Keratinocyte (primary cell): ENCODE data around the gene GTF2IRD1. TPM values are rescaled to one million over a fixed set of nuclear protein-coding genes. Genes with fewer than 3 reads are reported as not detected.

Experiments used
- DNase-seq: peaks from one replicate; pipeline ENCODE4 v3.0.0-alpha.2; 2011; ENCODE audit warnings: low read depth, missing footprints, low spot score
- FAIRE-seq: peaks from 2 replicates; lab custom pipeline; 2011; peaks lifted over from hg19 to GRCh38; lab: Jason Lieb, UNC
- H2AFZ ChIP-seq: 2 replicates; pipeline ENCODE4 v1.6.0; 2012; ENCODE audit warnings: low read length, control low read depth, inconsistent platforms; ENCODE audit not compliant: control insufficient read depth
- H3K27ac ChIP-seq: 2 replicates; pipeline ENCODE4 v1.5.1; 2011; ENCODE audit warnings: low read length; ENCODE audit not compliant: control insufficient read depth, insufficient read depth
- H3K27me3 ChIP-seq: 3 replicates; pipeline ENCODE4 v1.6.0; 2011; ENCODE audit warnings: low read length; ENCODE audit not compliant: control insufficient read depth, insufficient read depth; ENCODE audit errors: extremely low read depth
- H3K36me3 ChIP-seq, 2 experiments: 2 replicates in 1 of 2; 3 replicates in 1 of 2; pipeline ENCODE4 v1.5.1; 2011; ENCODE audit warnings: low read length in 2 of 2, mild to moderate bottlenecking in 1 of 2; ENCODE audit not compliant: control insufficient read depth in 2 of 2, insufficient read depth in 2 of 2; ENCODE audit errors: extremely low read depth in 1 of 2
- H3K4me1 ChIP-seq: 3 replicates; pipeline ENCODE4 v1.5.1; 2011; ENCODE audit warnings: low read length; ENCODE audit not compliant: control insufficient read depth, insufficient read depth; ENCODE audit errors: extremely low read depth
- H3K4me2 ChIP-seq: 3 replicates; pipeline ENCODE4 v1.6.0; 2011; ENCODE audit warnings: low read depth, low read length; ENCODE audit not compliant: control insufficient read depth, insufficient read depth; ENCODE audit errors: extremely low read depth
- H3K4me3 ChIP-seq, 3 experiments: fragments of 200-600 bp in 1 of 3; sonication (generic) in 1 of 3; 2 replicates in 2 of 3; 3 replicates in 1 of 3; pipeline ENCODE4 v1.5.1; 2011 to 2016; ENCODE audit warnings: low read length in 3 of 3, mild to moderate bottlenecking in 3 of 3, control low read depth in 2 of 3, inconsistent platforms in 1 of 3, low read depth in 1 of 3, mixed read lengths in 1 of 3, mixed run types in 1 of 3, moderate library complexity in 1 of 3; ENCODE audit not compliant: control insufficient read depth in 2 of 3, insufficient read depth in 2 of 3; ENCODE audit errors: extremely low read depth in 1 of 3
- H3K79me2 ChIP-seq: 2 replicates; pipeline ENCODE4 v1.6.0; 2012; ENCODE audit warnings: low read length; ENCODE audit not compliant: control insufficient read depth, insufficient read depth
- H3K9ac ChIP-seq: 3 replicates; pipeline ENCODE4 v1.6.0; 2011; ENCODE audit warnings: low read length; ENCODE audit not compliant: control insufficient read depth, insufficient read depth; ENCODE audit errors: extremely low read depth
- H3K9me1 ChIP-seq: 3 replicates; pipeline ENCODE4 v1.6.0; 2011; ENCODE audit warnings: low read length; ENCODE audit not compliant: control insufficient read depth, insufficient read depth; ENCODE audit errors: extremely low read depth
- H3K9me3 ChIP-seq: 2 replicates; pipeline ENCODE4 v1.5.1; 2012; ENCODE audit warnings: low read depth, low read length; ENCODE audit not compliant: control insufficient read depth
- H4K20me1 ChIP-seq: 3 replicates; pipeline ENCODE4 v1.6.0; 2011; ENCODE audit warnings: low read length; ENCODE audit not compliant: control insufficient read depth, insufficient read depth; ENCODE audit errors: extremely low read depth
- EZH2 ChIP-seq: IDR thresholded peaks from one replicate; pipeline ENCODE4 v1.6.1; 2012; ENCODE audit warnings: inconsistent platforms, mild to moderate bottlenecking, low read length, moderate library complexity
- dilution Hi-C: fragments of 300-500 bp; cut with MboI; formaldehyde crosslinking; loops from one replicate; pipeline ENCODE4 v1.7.0; 2020; ENCODE audit warnings: low sequenced_read_pairs; ENCODE audit not compliant: extremely low pct_ligation_motif_present
- polyA plus RNA-seq, 5 experiments: library from polyadenylated mRNA; depleted of rRNA in 3 of 5; stranded (reverse) in 3 of 5; stranded (forward) in 1 of 5; unstranded in 1 of 5; fragments of >200 nt; gene quantifications; 1 replicate in 1 of 5; 2 replicates in 3 of 5; 3 replicates in 1 of 5; pipeline versions ENCODE4 v1.2.1 to v1.2.3, GENCODE V29; 2011 to 2012; ENCODE audit warnings: missing spikeins in 2 of 5, low read depth in 1 of 5, low replicate concordance in 1 of 5
- TF ChIP-seq, protein P1 (sequence below), 3 experiments: IDR thresholded peaks in 1 of 3; conservative IDR thresholded peaks in 1 of 3; optimal IDR thresholded peaks in 1 of 3; 2 replicates in 2 of 3; 3 replicates in 1 of 3; pipeline versions ENCODE3 to v1.5.1; 2011; ENCODE audit warnings: low read length in 3 of 3, mild to moderate bottlenecking in 3 of 3, moderate library complexity in 2 of 3, control low read depth in 1 of 3, inconsistent platforms in 1 of 3; ENCODE audit not compliant: insufficient read depth in 2 of 3; ENCODE audit errors: extremely low read depth in 1 of 3

Gene GTF2IRD1
- polyA plus RNA-seq, 1 donor (not counting 4 experiments of a cell fraction or from before 2014, with no cell fraction given), result 19.4 TPM

DNA sequence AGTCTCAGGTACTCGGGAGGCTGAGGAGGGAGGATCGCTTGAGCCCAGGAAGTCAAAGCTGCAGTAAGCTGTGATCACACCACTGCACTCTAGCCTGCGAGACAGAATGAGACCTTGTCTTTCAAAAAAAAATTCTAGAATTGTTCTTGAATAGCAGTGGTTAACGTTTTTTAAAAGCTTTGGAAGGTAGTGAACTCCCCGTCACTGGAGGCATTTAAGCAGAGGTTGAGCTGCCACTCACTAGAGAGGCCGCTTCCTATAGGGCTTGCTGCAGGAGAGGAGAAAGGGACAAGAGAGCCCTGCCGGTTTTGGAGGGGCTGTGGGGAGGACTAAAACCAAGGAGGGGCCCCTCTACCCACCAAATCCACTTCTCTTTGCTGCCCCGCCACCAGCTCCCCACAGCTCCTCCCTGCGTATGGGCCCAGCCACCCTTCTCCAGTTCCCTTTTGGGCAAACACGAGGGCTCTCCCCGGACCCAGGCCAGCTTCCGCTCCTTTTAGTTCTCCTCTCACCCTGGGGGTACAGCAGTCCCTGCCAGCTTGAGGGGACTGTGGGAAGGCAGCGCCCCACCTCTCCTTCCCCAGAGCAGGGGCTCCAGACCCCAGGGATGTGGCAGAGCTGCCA is 116.9 kb downstream of the GTF2IRD1 start:
- dilution Hi-C loops, result no loop called here

DNA sequence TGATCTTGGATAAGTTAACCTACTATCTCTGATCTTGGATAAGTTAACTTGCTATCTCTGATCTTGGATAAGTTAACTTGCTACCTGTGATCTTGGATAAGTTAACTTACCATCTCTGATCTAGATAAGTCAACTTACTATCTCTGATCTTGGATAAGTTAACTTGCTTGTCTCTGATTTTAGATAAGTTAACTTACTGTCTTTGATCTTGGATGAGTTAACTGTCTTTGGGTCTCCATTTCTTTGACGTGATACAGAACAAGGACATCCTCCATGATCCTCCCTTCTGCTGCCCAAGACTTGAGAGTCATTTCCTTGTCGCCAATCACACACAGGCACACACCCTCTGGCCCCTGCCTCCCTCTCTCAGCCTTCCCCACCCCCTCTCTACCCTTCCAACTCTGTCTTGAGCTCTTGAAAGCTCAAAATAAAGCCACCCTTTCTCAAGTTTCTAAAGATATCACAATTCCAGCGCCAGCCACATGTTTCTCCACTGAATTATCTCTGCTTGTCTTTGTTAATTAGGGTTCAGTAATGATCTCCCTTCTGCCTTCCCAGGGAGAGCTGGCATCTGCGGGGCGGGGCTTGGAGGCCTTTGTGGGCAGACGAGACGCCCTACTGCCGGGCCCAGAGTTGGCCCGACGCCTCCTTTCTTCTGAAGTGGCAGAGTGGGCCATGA is 118.7 kb downstream of the GTF2IRD1 start:
- Histone ChIP-seq H4K20me1 (no peaks in the 10 kb centered on the region), H3K4me2 (no peak overlapping the region), H3K36me3 (peaks cover 0 to 2% of the 10 kb centered on the region in 2 experiments), H3K79me2 (no peaks in the 10 kb centered on the region), H3K4me1 (peaks cover 17% of the 10 kb centered on the region), H2AFZ (no peak overlapping the region), H3K9me1 (no peaks in the 10 kb centered on the region), H3K27me3 (no peaks in the 10 kb centered on the region), H3K9ac (no peak overlapping the region), H3K27ac (no peak overlapping the region), H3K4me3 (no peak overlapping the region), H3K9me3 (no peaks in the 10 kb centered on the region)
- dilution Hi-C loops, result no loop called here
- DNase-seq (no peak), FAIRE-seq (no peak)
- TF ChIP-seq, protein P1, sequence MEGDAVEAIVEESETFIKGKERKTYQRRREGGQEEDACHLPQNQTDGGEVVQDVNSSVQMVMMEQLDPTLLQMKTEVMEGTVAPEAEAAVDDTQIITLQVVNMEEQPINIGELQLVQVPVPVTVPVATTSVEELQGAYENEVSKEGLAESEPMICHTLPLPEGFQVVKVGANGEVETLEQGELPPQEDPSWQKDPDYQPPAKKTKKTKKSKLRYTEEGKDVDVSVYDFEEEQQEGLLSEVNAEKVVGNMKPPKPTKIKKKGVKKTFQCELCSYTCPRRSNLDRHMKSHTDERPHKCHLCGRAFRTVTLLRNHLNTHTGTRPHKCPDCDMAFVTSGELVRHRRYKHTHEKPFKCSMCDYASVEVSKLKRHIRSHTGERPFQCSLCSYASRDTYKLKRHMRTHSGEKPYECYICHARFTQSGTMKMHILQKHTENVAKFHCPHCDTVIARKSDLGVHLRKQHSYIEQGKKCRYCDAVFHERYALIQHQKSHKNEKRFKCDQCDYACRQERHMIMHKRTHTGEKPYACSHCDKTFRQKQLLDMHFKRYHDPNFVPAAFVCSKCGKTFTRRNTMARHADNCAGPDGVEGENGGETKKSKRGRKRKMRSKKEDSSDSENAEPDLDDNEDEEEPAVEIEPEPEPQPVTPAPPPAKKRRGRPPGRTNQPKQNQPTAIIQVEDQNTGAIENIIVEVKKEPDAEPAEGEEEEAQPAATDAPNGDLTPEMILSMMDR (optimal IDR thresholded peaks at IDR 0.05 in 1 of 3, IDR thresholded peaks at IDR 0.05 in 1 of 3, conservative IDR thresholded peaks at IDR 0.05 in 1 of 3; ENCODE audit: extremely low read depth in 1 of 3, insufficient read depth in 2 of 3, low read length in 3 of 3), result no peak
- no peak for TF ChIP-seq EZH2

More for the DNA sequence above, 116.9 kb downstream of the GTF2IRD1 start:
- H3K9me1 ChIP-seq, result no peaks in the 10 kb centered on the region
- no peak for DNase-seq
- peaks cover 0 to 5% of the 10 kb centered on the region in 2 experiments for H3K36me3 ChIP-seq
- H3K9ac ChIP-seq, result no peak overlapping the region
- no peak overlapping the region for H3K4me3 ChIP-seq
- no peak overlapping the region for H3K4me2 ChIP-seq
- TF ChIP-seq EZH2, result no peak
- TF ChIP-seq, protein P1 (optimal IDR thresholded peaks at IDR 0.05 in 1 of 3, IDR thresholded peaks at IDR 0.05 in 1 of 3, conservative IDR thresholded peaks at IDR 0.05 in 1 of 3; ENCODE audit: extremely low read depth in 1 of 3, insufficient read depth in 2 of 3, low read length in 3 of 3), result no peak
- H3K27ac ChIP-seq, result no peak overlapping the region
- no peaks in the 10 kb centered on the region for H3K27me3 ChIP-seq
- no peaks in the 10 kb centered on the region for H3K9me3 ChIP-seq
- peaks cover 14% of the 10 kb centered on the region for H3K4me1 ChIP-seq
- no peak for FAIRE-seq
- H4K20me1 ChIP-seq, result no peaks in the 10 kb centered on the region
- no peaks in the 10 kb centered on the region for H3K79me2 ChIP-seq
- no peak overlapping the region for H2AFZ ChIP-seq
